ENCODE data around the gene RXRB. TPM values are rescaled to one million over a fixed set of nuclear protein-coding genes. Genes with fewer than 3 reads are reported as not detected.

Gene RXRB
- polyA plus RNA-seq, 2 of the 4 experiments (the other 2 are of a cell fraction): 15.6 to 20.3 TPM

- Histone ChIP-seq H3K4me2 (no peak overlapping the region), H3K4me3 (no peak overlapping the region), H3K27ac (no peak overlapping the region), H3K4me1 (no peaks in the 10 kb centered on the region), H3K9me3 (no peaks in the 10 kb centered on the region)
- 51% methylated on average over 4 of the region's 6 CpGs for WGBS (ENCODE audit: missing lambda C conversion rate)
- ChIA-PET CTCF (no interaction called here), POLR2A (no interaction called here)
- no peak for DNase-seq (ENCODE audit: low read depth in 1 of 2, low spot score in 1 of 2)
- TF ChIP-seq POLR2AphosphoS2 (conservative IDR thresholded peaks at IDR 0.05; ENCODE audit: low read length) (no peak), PHF8 (IDR thresholded peaks at IDR 0.05; ENCODE audit: borderline replicate concordance, low read depth) (no peak), JUNB (IDR thresholded peaks at IDR 0.05) (no peak), MAZ (IDR thresholded peaks at IDR 0.05; ENCODE audit: borderline replicate concordance, low read depth, low read length) (no peak), HOXB5 (CRISPR knock-in tag; IDR thresholded peaks at IDR 0.05) (no peak), ELK1 (IDR thresholded peaks at IDR 0.05; ENCODE audit: low read depth, low read length) (no peak), RAD21 (conservative IDR thresholded peaks at IDR 0.05 in 1 of 2, IDR thresholded peaks at IDR 0.05 in 1 of 2) (no peak), ZNF302 (CRISPR knock-in tag; IDR thresholded peaks at IDR 0.05) (no peak), RCOR1 (IDR thresholded peaks at IDR 0.05; ENCODE audit: low read depth, low read length) (no peak), NFE2L2 (conservative IDR thresholded peaks at IDR 0.05; ENCODE audit: low read length) (no peak), HOXB13 (CRISPR knock-in tag; IDR thresholded peaks at IDR 0.05; ENCODE audit: low read depth) (no peak), MYC (IDR thresholded peaks at IDR 0.05; ENCODE audit: borderline replicate concordance, low read length) (no peak), EHF (CRISPR knock-in tag; IDR thresholded peaks at IDR 0.05) (no peak), CEBPB (IDR thresholded peaks at IDR 0.05) (no peak), ZSCAN20 (CRISPR knock-in tag; IDR thresholded peaks at IDR 0.05) (no peak), POLR2A (IDR thresholded peaks at IDR 0.05; ENCODE audit: low read length) (no peak), SMC3 (IDR thresholded peaks at IDR 0.05) (no peak), USF2 (IDR thresholded peaks at IDR 0.05) (no peak), KDM5A (IDR thresholded peaks at IDR 0.05) (no peak), RARB (CRISPR knock-in tag; IDR thresholded peaks at IDR 0.05) (no peak)
- ATAC-seq: no peak
- no peak for FAIRE-seq
Observed at GRCh38 chr6:33168284-33168601, 32.2 kb downstream of the RXRB start.

GRCh38 chr6:33167374-33168283 is 32.8 kb downstream of the RXRB start:
- no peak for ATAC-seq
- Histone ChIP-seq H3K27ac (no peak overlapping the region), H3K4me3 (no peak overlapping the region), H3K4me2 (no peak overlapping the region), H3K4me1 (no peaks in the 10 kb centered on the region), H3K9me3 (no peaks in the 10 kb centered on the region)
- no peak for TF ChIP-seq SREBF2 (IDR thresholded peaks at IDR 0.05)
- no peak for TF ChIP-seq HDAC2 (IDR thresholded peaks at IDR 0.05)
- no peak for TF ChIP-seq HOXB5 (CRISPR knock-in tag; IDR thresholded peaks at IDR 0.05)
- no peak for TF ChIP-seq BHLHE40 (IDR thresholded peaks at IDR 0.05; ENCODE audit: low read depth, low read length)
- no peak for TF ChIP-seq NFE2L2 (conservative IDR thresholded peaks at IDR 0.05; ENCODE audit: low read length)
- no peak for TF ChIP-seq GATA3 (IDR thresholded peaks at IDR 0.05; ENCODE audit: borderline replicate concordance)
- TF ChIP-seq MYC (IDR thresholded peaks at IDR 0.05; ENCODE audit: borderline replicate concordance, low read length): no peak
- no peak for TF ChIP-seq USF2 (IDR thresholded peaks at IDR 0.05)
- no peak for TF ChIP-seq CHD4 (IDR thresholded peaks at IDR 0.05; ENCODE audit: borderline replicate concordance)
- WGBS (ENCODE audit: missing lambda C conversion rate): 77% methylated on average over 15 of the region's 19 CpGs
- CTCF ChIA-PET: no interaction called here
- DNase-seq (ENCODE audit: low read depth in 1 of 2, low spot score in 1 of 2): no peak
- POLR2A ChIA-PET: no interaction called here
- FAIRE-seq: no peak

Measured in A549 (cell line).